Suprapubic skin (tissue), 4 donors: Measurements from ENCODE around the gene MCRIP1.

ENCODE experiments used
- CTCF ChIP-seq, 2 donors: fragments of 200-600 bp in 1 of 2; fragments of 450-650 bp in 1 of 2; sonication (generic) in 1 of 2; IDR thresholded peaks; one replicate each; pipeline ENCODE4 v1.5.1; 2016 to 2019; ENCODE audit warnings: antibody characterized with exemption in 2 of 2, mild to moderate bottlenecking in 1 of 2, moderate library complexity in 1 of 2
- POLR2A ChIP-seq, 2 donors: fragments of 450-650 bp; IDR thresholded peaks; one replicate each; pipeline ENCODE4 v1.6.1; 2017; ENCODE audit warnings: antibody characterized with exemption in 2 of 2, mild to moderate bottlenecking in 2 of 2, moderate library complexity in 2 of 2
- POLR2AphosphoS5 ChIP-seq, 3 donors: sonication (generic); formaldehyde crosslinking; IDR thresholded peaks; one replicate each; pipeline ENCODE4 v1.6.1; 2017; ENCODE audit warnings: antibody characterized with exemption in 3 of 3

- TF ChIP-seq CTCF (IDR thresholded peaks at IDR 0.05), result no peak
- no peak for TF ChIP-seq POLR2A (IDR thresholded peaks at IDR 0.05)
- no peak for TF ChIP-seq POLR2AphosphoS5 (IDR thresholded peaks at IDR 0.05)
Measured at GRCh38 chr17:81858170-81858966, 25.3 kb upstream of the MCRIP1 start.
